HG02763 (cell line): Measurements from ENCODE around the gene MAPK13.
A peak's percentile ranks its signal among the peaks of the same experiment; 100 is the strongest.
"Not testable (repeated sequence)": the region's sequence is repeated elsewhere in the genome, so short reads cannot be mapped to it uniquely, and the experiment has no call there.

Experiments
- ATAC-seq: cut with Tn5 transposase; IDR thresholded peaks from one replicate; pipeline ENCODE4 v1.9.1; 2021; ENCODE audit warnings: mild to moderate bottlenecking, moderate library complexity; ENCODE audit not compliant: unreplicated experiment

The MAPK13 gene

DNA sequence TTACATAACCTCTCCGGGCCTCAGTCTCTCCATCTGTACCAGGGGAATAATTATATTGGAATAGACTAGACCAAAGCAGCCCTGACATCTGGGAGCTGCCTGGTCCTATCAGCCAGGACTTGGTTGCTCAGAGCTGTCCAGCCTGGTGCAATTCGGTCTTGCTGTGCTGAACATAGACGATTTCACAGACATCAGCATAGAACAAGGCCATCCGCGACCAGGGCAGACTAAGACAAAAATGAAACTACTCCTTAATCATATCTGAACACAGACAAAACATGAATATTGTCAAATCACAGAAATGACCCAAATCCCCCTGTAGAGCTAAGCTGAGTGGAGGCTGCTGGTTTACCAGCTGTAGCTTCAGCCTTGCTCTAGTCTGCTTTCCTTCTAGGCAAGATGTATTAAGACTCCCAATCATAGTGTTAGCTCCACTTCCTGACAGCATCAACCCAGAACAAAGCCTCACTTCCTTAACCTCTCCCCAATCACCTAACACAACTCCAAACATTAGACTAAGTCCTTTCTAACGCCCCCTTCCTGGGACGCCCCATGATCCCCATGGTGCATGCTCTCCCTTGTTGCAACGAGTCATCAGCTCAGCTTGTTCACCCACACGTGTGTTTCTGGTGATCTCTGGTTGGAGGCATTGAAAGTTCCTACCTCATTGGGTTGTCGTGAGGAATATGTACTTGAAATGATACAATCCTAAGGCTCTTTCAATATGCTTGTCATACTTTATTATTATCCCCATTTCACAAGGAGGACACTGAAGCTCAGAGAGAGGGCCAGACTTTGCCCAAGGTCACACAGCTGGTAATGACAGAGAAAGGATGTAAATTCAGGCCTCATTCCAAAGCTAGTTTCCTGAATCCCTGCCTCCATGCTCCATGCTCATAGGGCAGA is 3.5 kb upstream of the MAPK13 start:
- no peak for ATAC-seq

DNA sequence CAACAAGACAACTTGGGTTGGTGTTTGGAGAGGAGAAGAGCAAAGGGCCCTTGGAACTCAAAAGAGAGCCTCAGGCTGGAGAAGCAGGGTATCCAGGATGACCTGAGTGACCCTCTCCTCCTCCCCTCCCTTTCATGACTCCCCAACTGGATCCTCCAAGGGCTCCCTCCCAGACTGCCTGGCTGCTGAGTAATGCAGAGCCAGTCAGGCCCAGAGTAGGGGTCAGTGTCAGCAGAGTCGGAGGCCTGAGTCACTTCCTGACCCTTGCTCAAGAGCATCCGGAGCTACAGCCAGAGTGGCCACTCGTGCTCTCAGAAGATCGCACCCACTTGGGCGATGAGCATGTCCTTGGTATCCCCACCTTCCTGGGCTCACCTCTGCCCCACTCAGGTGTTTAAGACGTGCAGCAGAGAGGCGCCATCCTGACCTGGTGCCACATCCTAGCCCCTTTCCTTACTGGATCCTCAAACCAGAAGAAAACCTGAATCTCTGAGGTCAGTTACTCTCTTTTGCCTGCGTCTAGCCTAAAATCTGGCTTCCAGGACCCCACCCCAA is 2.8 kb upstream of the MAPK13 start:
- no peak for ATAC-seq

DNA sequence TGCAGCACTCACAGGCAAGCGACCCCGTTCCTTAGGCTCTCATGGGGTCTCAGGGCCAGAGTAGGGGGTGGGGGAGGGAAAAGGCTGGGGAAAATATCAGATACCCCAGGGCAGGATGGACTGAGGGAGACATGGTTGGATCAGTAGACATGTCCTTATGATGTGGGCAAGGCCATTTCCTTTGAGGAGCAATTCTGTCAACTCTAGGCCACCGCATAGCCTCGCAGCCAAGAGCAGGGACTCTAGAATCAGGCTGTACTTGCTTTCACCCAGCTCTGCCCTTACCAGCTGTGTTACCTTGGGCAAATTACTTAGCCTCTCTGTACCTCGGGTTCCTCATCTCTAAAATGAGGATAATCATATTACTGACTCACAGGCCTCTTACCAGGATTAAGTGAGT is 2.2 kb upstream of the MAPK13 start:
- no peak for ATAC-seq

DNA sequence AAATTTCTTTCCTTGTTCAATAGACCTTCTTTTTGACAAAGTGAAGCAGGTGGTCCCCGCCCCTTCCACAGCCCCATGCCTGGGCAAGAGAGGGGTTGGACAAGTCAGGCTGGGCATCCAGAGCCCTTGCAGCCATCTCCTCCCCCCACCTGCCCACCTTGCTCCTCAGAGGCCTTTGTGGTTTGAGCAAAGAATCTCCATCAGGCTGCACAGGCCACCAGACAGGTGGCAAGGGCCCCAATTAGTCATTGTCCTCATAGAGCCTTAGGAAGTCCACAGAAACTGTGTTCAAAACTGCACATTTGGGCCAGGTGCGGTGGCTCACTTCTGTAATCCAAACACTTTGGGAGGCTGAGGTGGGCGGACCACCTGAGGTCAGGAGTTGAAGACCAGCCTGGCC is 1.5 kb upstream of the MAPK13 start:
- no peak for ATAC-seq

DNA sequence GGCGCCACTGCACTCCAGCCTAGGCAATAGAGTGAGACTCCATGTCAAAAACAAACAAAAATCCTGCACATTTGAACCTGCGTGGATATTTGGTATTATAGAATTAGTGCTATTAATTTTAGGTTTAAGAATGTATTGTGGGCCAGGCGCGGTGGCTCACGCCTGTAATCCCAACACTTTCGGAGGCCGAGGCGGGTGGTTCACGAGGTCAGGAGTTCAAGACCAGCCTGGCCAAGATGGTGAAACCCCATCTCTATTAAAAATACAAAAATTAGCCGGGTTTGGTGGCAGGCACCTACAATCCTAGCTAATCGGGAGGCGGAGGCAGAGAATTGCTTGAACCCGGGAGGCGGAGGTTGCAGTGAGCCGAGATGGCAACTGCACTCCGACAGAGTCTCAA is 979 bp upstream of the MAPK13 start:
- not testable (repeated sequence) for ATAC-seq

DNA sequence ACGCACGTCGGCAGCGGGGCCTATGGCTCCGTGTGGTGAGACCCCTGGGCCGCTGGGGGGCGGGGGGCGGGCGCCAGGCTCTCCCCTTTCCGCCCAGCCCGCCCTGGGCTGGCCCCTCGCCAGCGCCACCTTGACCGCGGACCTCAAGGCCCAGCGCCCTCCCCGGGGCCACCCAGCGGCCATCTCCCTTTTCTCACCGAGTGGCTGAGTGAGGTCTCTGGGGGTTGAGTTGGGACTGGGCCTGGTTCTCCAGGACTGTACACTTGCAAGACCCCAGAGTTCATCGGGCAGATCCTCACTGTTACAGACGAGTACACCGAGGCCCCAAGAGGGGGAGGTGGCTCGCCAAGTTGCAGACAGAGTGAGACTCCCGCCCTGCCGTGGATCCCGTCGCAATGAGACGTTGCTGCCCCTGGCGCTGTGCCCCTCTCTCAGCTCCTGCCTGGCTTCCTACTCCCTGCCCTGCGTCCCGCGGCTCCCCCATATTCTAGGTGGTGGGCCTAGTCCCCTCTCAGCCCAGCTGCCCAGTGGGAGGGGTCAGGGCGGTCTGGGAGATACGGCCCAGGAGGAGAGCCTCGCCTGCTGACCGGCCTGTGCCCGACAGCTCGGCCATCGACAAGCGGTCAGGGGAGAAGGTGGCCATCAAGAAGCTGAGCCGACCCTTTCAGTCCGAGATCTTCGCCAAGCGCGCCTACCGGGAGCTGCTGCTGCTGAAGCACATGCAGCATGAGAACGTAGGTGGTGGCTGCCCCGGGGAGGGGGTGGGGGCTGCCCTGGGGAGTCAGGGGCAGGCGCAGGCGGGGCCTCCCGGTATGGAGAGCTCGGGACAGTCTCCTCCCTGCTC is 576 bp downstream of the MAPK13 start:
- peak; percentile 27 for ATAC-seq

DNA sequence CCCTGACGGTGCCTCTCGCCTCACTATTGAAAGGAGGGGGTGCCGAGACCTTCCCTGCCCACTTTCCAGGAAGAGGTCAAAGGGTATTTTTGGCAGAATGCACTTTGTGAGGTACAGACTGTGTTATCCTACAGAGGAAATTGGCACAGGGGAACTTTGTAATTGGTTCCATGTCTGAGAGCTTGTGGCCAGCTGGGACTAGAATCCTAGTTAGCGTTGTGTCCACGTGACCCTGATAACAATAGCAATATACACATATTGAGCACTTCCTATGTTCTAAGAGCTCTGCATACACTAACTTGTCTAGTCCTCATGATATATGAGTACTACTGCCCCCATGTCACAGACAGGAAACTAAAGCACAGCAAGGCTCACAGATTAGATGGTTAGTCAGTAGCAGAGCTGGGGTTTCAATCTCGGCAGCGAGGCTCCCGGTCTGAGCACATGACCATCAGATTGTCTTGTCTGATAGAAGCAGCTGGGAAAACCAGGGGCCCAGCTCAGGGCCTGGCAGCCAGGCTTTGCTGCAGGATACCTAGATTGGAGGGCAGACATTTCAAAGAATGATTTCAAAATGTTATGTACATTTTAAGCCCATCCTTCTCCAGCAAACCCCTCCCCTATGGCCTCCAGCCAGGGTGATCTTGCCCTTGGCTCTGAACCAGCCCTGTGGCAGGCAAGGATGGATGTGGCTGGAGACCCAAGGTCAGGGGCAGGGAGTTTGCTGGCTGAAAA is 1.4 kb downstream of the MAPK13 start:
- ATAC-seq = peak; percentile 73

DNA sequence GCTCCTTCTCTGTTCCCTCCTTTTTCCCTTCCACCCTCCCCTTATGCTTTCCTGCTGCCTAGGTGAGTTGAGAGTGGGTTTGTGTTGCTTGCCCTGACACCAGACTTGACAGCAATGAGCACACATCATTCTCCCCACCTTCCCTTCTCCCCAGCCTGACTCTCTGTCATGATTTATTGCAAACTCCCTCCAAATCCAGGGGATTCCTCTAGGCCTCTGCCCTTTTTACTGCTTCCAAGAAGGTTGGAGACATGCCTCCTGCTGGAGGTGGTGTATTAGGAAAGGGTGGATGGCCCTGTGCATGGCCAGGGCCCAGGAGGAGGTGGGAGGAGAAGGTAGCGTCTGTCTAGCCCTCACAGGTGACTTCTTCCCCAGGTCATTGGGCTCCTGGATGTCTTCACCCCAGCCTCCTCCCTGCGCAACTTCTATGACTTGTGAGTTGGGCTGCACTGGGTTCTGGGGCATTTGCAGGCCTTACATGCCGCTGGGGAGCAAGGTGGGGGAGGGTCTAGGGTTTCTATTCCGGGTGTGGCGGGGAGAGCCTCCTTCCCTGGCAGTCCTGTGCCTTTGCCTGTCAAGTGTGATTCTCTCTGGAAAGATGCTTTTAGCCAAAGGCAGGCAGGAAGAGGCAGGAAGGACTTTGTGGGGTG is 2.1 kb downstream of the MAPK13 start:
- ATAC-seq = no peak

DNA sequence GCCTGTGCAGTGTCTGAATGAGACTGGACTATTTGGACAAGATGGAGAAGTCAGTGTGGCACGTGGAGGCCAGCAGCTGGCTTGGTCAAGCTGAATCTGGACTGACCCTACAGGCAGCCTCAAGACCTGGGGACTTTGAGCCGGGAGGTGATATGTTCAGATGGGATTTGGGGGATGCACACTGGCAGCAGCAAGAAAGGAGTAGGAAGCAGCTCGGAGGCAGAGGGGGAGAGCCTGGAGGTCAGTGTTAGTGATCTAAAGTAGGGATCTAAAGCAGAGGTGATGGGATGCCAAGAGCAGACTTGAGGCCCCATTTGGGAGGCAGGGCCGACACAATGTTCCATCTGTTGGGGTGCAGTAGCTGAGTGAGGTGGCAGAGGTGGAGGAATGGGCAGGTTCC is 2.8 kb downstream of the MAPK13 start:
- ATAC-seq = no peak

DNA sequence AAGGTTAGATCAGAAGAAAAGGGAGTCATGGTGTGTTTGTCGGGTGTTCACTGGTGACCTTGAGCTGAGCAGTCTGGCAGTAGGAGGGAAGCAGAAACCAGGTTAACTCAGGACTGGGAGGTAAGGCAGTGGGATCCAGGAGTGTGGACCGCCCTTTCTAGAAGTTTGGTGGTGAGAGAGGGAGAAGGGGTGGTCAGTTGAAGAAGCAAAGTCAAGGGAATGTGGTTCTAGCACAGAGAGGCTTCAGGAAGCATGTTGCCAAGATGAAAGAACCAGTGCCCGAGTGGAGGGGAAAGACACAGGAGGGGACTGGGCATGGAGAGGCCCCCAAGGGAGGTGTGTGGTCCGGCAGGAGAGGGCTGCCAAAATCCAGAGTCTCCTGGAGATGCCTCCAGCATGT is 3.6 kb downstream of the MAPK13 start:
- no peak for ATAC-seq

DNA sequence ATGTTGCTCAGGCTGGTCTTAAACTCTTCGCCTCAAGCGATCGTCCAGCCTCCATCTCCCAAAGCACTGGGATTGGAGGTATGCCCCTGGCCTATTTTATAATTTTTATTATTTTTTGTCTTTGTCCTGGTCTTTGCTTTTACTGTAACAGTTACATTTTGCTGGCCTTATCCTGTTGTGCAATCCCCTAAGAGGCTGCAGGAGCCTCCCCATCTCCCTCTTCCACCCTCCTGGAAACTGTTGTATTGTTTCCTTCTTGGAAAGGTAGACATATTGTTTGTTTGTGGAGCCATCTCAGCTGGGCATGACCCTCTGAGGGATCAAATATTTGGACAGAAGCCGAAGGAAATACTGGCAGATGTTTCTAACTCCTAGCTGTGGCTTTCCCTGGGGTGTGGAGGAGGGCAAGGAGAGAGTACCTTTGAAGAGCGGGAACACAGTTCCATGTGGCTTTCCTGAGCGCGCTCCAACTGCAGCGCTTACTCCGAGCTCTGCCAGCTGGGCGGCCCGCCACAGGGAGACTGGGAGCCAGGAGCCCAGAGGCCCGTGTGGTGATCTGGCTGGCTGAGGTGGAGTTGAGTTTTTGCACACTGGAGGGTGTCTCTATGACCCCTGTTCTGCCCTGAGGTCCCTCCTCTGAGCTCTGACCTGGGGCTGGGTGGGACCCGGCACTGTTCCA is 4.9 kb downstream of the MAPK13 start:
- no peak for ATAC-seq

DNA sequence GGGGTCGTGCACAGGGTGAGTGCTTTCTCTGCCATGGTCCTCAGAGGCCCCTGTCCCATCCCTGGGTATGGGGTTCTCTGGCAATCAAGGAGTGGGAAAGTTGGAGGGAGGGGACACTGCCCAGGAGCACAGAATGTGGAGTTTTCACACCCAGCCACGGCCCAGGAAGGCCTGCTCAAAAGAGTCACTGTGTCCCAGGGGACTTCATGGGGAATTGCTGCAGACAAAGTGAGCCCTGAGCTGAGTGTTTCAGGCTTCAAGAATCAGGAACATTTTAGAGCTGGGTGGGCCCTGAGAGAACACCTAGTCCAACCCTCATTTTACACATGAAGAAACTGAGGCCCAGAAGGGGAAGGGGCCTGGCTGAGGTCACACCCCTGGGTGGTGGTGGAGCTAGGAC is 5.7 kb downstream of the MAPK13 start:
- no peak for ATAC-seq

DNA sequence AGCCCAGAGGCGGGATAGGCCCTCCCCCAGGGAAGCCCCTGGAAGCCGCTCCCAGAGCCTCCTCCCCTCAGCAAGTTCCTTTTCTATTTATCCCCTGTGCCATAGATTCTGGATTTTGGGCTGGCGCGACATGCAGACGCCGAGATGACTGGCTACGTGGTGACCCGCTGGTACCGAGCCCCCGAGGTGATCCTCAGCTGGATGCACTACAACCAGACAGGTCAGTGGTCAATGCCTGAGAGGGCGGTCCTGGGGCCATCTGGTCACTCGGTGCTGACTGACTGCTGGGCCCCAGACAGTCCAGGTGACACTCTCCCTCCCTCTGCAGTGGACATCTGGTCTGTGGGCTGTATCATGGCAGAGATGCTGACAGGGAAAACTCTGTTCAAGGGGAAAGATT is 6.2 kb downstream of the MAPK13 start:
- ATAC-seq = no peak

DNA sequence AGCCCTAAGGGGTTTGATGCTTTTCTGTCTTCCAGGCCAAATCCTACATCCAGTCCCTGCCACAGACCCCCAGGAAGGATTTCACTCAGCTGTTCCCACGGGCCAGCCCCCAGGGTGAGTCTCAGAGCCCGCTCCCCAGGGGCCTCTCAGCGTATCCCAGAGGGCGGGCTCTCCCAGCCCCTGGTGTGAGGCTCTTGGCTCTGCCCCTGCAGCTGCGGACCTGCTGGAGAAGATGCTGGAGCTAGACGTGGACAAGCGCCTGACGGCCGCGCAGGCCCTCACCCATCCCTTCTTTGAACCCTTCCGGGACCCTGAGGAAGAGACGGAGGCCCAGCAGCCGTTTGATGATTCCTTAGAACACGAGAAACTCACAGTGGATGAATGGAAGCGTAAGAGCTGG is 8.4 kb downstream of the MAPK13 start:
- no peak for ATAC-seq

DNA sequence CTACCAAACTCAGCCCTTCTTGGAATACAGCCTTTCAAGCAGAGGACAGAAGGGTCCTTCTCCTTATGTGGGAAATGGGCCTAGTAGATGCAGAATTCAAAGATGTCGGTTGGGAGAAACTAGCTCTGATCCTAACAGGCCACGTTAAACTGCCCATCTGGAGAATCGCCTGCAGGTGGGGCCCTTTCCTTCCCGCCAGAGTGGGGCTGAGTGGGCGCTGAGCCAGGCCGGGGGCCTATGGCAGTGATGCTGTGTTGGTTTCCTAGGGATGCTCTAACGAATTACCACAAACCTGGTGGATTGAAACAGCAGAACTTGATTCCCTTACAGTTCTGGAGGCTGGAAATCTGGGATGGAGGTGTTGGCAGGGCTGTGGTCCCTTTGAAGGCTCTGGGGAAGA is 9.1 kb downstream of the MAPK13 start:
- no peak for ATAC-seq

DNA sequence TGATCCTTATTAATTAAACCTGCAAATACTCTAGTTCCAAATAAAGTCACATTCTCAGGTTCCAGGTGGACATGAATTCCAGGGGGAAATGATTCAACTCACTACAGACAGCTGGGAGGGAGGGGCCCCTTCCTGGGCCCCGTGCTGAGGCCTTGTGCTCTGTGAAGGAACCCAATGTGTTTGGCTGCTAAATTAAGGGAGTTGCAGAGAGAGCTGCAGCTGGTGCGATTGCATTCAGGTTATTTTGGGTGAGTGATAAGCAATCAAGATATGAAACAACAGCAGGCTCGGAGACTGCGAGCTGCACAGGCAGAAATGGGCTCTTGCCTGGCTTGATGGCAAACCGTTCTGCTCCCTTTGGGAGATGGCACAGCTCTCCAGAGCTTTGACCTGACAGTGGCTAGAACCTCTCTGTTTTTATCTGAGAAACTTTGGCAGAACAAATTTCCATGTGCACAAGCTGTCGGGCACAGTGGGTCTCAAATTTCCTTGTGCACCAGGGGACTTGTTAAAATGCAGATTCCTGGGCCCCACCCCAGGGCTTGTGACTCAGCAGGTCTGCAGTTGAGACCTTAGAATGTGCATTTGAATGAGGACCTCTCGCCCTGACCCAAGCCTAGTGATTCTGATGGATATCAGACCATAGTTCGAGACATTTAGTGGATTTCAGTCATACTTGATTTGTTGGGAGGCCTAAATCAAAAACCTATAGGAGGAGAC is 9.8 kb downstream of the MAPK13 start:
- ATAC-seq = no peak

DNA sequence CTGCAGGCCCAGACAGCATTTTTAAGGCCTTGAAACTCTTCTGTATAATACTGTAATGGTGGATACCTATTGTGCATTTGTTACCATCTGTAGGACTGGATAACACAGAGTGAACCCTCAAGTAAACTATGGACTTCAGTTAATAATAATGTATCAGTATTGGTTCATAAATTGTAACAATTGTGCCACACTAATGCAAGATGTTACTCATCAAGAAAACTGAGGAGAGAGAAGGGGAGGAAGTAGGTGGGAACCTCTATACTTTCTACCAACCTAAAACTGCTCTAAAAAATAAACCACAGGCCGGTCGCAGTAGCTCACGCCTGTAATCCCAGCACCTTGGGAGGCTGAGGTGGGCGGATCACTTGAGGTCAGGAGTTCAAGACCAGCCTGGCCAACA is 10.8 kb downstream of the MAPK13 start:
- no peak for ATAC-seq

DNA sequence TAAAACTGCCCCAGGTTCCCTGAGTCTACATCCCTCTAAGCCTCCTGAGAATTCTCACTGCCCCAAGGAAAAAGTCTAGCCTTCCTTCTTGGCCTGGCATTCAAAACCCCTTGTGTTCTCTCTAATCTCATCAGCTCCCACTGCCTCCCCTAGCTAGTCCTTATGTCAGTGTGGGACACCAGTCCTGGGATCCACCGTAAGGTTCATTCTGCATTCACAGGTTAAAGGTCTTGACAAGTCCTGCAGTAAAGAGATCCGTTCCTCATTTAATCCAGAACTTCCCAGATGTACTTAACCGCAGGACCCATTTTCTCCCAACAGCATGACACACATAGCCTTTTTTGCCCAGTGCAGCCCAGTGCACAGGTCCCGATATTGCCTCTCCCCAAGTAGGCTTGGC is 11.6 kb downstream of the MAPK13 start:
- ATAC-seq = no peak
